Common myeloid progenitor, CD34-positive (primary cell): Measurements from ENCODE around the gene JAK1.

Source experiments
- CTCF ChIA-PET: fragments of 350-600 bp; sonication (Branson Sonifier 250); formaldehyde crosslinking; loops from one replicate; lab custom pipeline; 2021; ENCODE audit warnings: antibody characterized with exemption; lab: Charles Lee
- POLR2A ChIA-PET: fragments of 350-600 bp; sonication (Branson Sonifier 250); formaldehyde crosslinking; loops from one replicate; lab custom pipeline; 2021; ENCODE audit warnings: antibody characterized with exemption; lab: Charles Lee
- DNase-seq, 3 donors: peaks; one replicate each; pipeline versions ENCODE4 v3.0.0 to v3.0.0-alpha.2; 2013
- H3K27ac ChIP-seq, 2 experiments: 1 replicate in 1 of 2; 2 replicates in 1 of 2; pipeline ENCODE4 v1.7.0; 2013; ENCODE audit warnings: inconsistent platforms in 2 of 2, low read length in 2 of 2, mild to moderate bottlenecking in 2 of 2, low read depth in 1 of 2, moderate library complexity in 1 of 2; ENCODE audit not compliant: severe bottlenecking in 2 of 2, insufficient read depth in 1 of 2, poor library complexity in 1 of 2
- H3K27me3 ChIP-seq, 5 experiments: replicated peaks in 2 of 5; 1 replicate in 3 of 5; 2 replicates in 2 of 5; pipeline versions ENCODE4 v1.6.1 to v1.7.0; 2013; ENCODE audit warnings: low read length in 4 of 5, mild to moderate bottlenecking in 2 of 5, moderate library complexity in 2 of 5, inconsistent platforms in 1 of 5; ENCODE audit not compliant: insufficient read depth in 5 of 5, control insufficient read depth in 4 of 5
- H3K36me3 ChIP-seq, 4 experiments: 1 replicate in 2 of 4; 2 replicates in 2 of 4; pipeline versions ENCODE4 v1.6.1 to v1.7.0; 2013; ENCODE audit warnings: low read length in 3 of 4, control low read depth in 1 of 4, mild to moderate bottlenecking in 1 of 4; ENCODE audit not compliant: control insufficient read depth in 4 of 4, insufficient read depth in 4 of 4
- H3K4me1 ChIP-seq, 4 experiments: 1 replicate in 3 of 4; 2 replicates in 1 of 4; pipeline versions ENCODE4 v1.6.1 to v1.7.1; 2013; ENCODE audit warnings: low read length in 3 of 4, mild to moderate bottlenecking in 3 of 4, control low read depth in 1 of 4, inconsistent platforms in 1 of 4, moderate library complexity in 1 of 4; ENCODE audit not compliant: control insufficient read depth in 4 of 4, insufficient read depth in 4 of 4; ENCODE audit errors: control extremely low read depth in 1 of 4
- H3K4me3 ChIP-seq, 7 experiments: 1 replicate in 4 of 7; 2 replicates in 3 of 7; pipeline versions ENCODE4 v1.5.1 to v1.7.0; 2013; ENCODE audit warnings: mild to moderate bottlenecking in 7 of 7, low read length in 6 of 7, moderate library complexity in 6 of 7, inconsistent platforms in 2 of 7, low read depth in 2 of 7, control low read depth in 1 of 7; ENCODE audit not compliant: insufficient read depth in 4 of 7, control insufficient read depth in 1 of 7; ENCODE audit errors: extremely low read depth in 1 of 7
- H3K9me3 ChIP-seq, 5 experiments: 1 replicate in 4 of 5; 2 replicates in 1 of 5; pipeline versions ENCODE4 v1.6.1 to v1.7.1; 2013; ENCODE audit warnings: low read length in 4 of 5, mild to moderate bottlenecking in 2 of 5, inconsistent platforms in 1 of 5, low read depth in 1 of 5, moderate library complexity in 1 of 5; ENCODE audit not compliant: control insufficient read depth in 4 of 5, insufficient read depth in 2 of 5; ENCODE audit errors: control extremely low read depth in 1 of 5
- WGBS: methylation state at CpG from one replicate; pipeline ENCODE4 v1.1.5; 2013; ENCODE audit not compliant: insufficient coverage; 5-methylcytosine and 5-hydroxymethylcytosine counted together

The JAK1 gene

GRCh38 chr1:64980745-64981600 lies 14.6 kb upstream of the JAK1 start:
- WGBS = 31% methylated on average over 5 of the region's 8 CpGs
- POLR2A ChIA-PET = interaction anchor here (1.9 kb wide), 1 partner anchor 21 kb away, joined by 5 read pairs; no protein-coding TSS in a partner anchor
- DNase-seq = peak in 2 of 3 donors; percentile 59 to 71
- H3K4me1 ChIP-seq = peaks cover 0 to 13% (median 4%) of the 10 kb centered on the region in 4 experiments
- CTCF ChIA-PET = interaction anchor here (0.7 to 1.3 kb wide), 3 partner anchors 12 to 47 kb away, joined by 3 to 5 read pairs (median 4); no protein-coding TSS in a partner anchor
- H3K27me3 ChIP-seq = no peaks in the 10 kb centered on the region
- peaks cover 0 to 3% (median 0%) of the 10 kb centered on the region in 4 experiments for H3K36me3 ChIP-seq
- H3K9me3 ChIP-seq = no peaks in the 10 kb centered on the region
- H3K4me3 ChIP-seq = no peak overlapping the region
- peak overlapping the region in 1 of 2 experiments; percentile 12 for H3K27ac ChIP-seq

GRCh38 chr1:64979358-64979757 lies 13.0 kb upstream of the JAK1 start:
- no peak overlapping the region for H3K27ac ChIP-seq
- no peak for DNase-seq
- H3K4me1 ChIP-seq = peaks cover 0 to 13% (median 4%) of the 10 kb centered on the region in 4 experiments
- H3K9me3 ChIP-seq = no peaks in the 10 kb centered on the region
- ChIA-PET POLR2A (no interaction called here), CTCF (interaction anchor here (1.0 kb wide), 1 partner anchor 13 kb away, joined by 4 read pairs; no protein-coding TSS in a partner anchor)
- H3K36me3 ChIP-seq = no peaks in the 10 kb centered on the region
- H3K4me3 ChIP-seq = no peak overlapping the region
- H3K27me3 ChIP-seq = no peaks in the 10 kb centered on the region

- H3K4me1 ChIP-seq = peaks cover 0 to 5% (median 2%) of the 10 kb centered on the region in 4 experiments
- no peak overlapping the region for H3K27ac ChIP-seq
- ChIA-PET POLR2A (no interaction called here), CTCF (interaction anchor here (1.0 to 1.9 kb wide), 2 partner anchors 65 to 82 kb away, joined by 3 to 5 read pairs; no protein-coding TSS in a partner anchor)
- H3K4me3 ChIP-seq = no peak overlapping the region
- no peaks in the 10 kb centered on the region for H3K27me3 ChIP-seq
- DNase-seq = no peak
- H3K36me3 ChIP-seq = no peaks in the 10 kb centered on the region
- 100% methylated on average over 2 of the region's 3 CpGs for WGBS
- no peaks in the 10 kb centered on the region for H3K9me3 ChIP-seq
Observed at GRCh38 chr1:64976361-64976760, 10.0 kb upstream of the JAK1 start.

GRCh38 chr1:64975740-64976139 lies 9.4 kb upstream of the JAK1 start:
- H3K27me3 ChIP-seq = no peaks in the 10 kb centered on the region
- POLR2A ChIA-PET = interaction anchor here (0.6 to 0.9 kb wide), 2 partner anchors 9 to 81 kb away, joined by 4 to 5 read pairs; no protein-coding TSS in a partner anchor
- no peak overlapping the region for H3K27ac ChIP-seq
- WGBS = 97% methylated on average over 5 of the region's 5 CpGs
- no peak overlapping the region for H3K4me3 ChIP-seq
- no peak for DNase-seq
- no peaks in the 10 kb centered on the region for H3K36me3 ChIP-seq
- H3K4me1 ChIP-seq = no peaks in the 10 kb centered on the region
- CTCF ChIA-PET = interaction anchor here (0.7 to 1.2 kb wide), 2 partner anchors 9 to 30 kb away, joined by 3 to 4 read pairs; no protein-coding TSS in a partner anchor
- no peaks in the 10 kb centered on the region for H3K9me3 ChIP-seq

- DNase-seq = no peak
- 100% methylated on average over 1 of the region's 1 CpG for WGBS
- Histone ChIP-seq H3K4me3 (no peak overlapping the region), H3K4me1 (no peaks in the 10 kb centered on the region), H3K9me3 (no peaks in the 10 kb centered on the region), H3K27ac (no peak overlapping the region), H3K36me3 (no peaks in the 10 kb centered on the region), H3K27me3 (no peaks in the 10 kb centered on the region)
- ChIA-PET POLR2A (interaction anchor here (0.6 to 0.9 kb wide), 2 partner anchors 8 to 80 kb away, joined by 4 to 5 read pairs; no protein-coding TSS in a partner anchor), CTCF (interaction anchor here (0.7 to 1.6 kb wide), 3 partner anchors 9 to 30 kb away, joined by 3 to 4 read pairs (median 3); no protein-coding TSS in a partner anchor)
Observed at GRCh38 chr1:64975127-64975526, 8.8 kb upstream of the JAK1 start.

- Histone ChIP-seq H3K4me3 (no peak overlapping the region), H3K36me3 (no peaks in the 10 kb centered on the region), H3K27me3 (no peaks in the 10 kb centered on the region), H3K4me1 (no peaks in the 10 kb centered on the region), H3K9me3 (no peaks in the 10 kb centered on the region), H3K27ac (no peak overlapping the region)
- ChIA-PET CTCF (interaction anchor here (1.2 to 1.6 kb wide), 2 partner anchors 10 to 12 kb away, joined by 3 to 4 read pairs; no protein-coding TSS in a partner anchor), POLR2A (interaction anchor here (0.6 kb wide), 1 partner anchor 48 kb away, joined by 3 read pairs; no protein-coding TSS in a partner anchor)
- no peak for DNase-seq
- WGBS = 100% methylated on average over 2 of the region's 2 CpGs
Observed at GRCh38 chr1:64974288-64974825, 8.0 kb upstream of the JAK1 start.
